CD4-positive, alpha-beta T cell treated with Interleukin-12 subunit alpha and Interleukin-12 subunit beta, for 1 hour (primary cell): ENCODE results near the gene CFL2.
"Not testable (repeated sequence)": the region's sequence is repeated elsewhere in the genome, so short reads cannot be mapped to it uniquely, and the experiment has no call there.

Experiments
- DNase-seq: peaks from one replicate; pipeline ENCODE4 v3.0.0-alpha.2; 2020

The CFL2 gene

GRCh38 chr14:34711169-34711568, 3.2 kb downstream of the CFL2 start:
- DNase-seq: no peak

GRCh38 chr14:34710744-34711143, 3.6 kb downstream of the CFL2 start:
- no peak for DNase-seq

GRCh38 chr14:34710006-34710405, 4.4 kb downstream of the CFL2 start:
- no peak for DNase-seq

- DNase-seq: no peak
Observed at GRCh38 chr14:34707722-34708121, 6.7 kb downstream of the CFL2 start.

GRCh38 chr14:34701808-34702207, 12.6 kb downstream of the CFL2 start:
- DNase-seq: no peak

- no peak for DNase-seq
Observed at GRCh38 chr14:34700622-34701130, 13.7 kb downstream of the CFL2 start.

GRCh38 chr14:34699873-34700621, 14.3 kb downstream of the CFL2 start:
- DNase-seq: no peak

GRCh38 chr14:34694216-34694615, 20.2 kb downstream of the CFL2 start:
- not testable (repeated sequence) for DNase-seq

GRCh38 chr14:34693228-34693939, 21.0 kb downstream of the CFL2 start:
- DNase-seq: no peak

GRCh38 chr14:34692898-34693227, 21.5 kb downstream of the CFL2 start:
- DNase-seq: no peak

GRCh38 chr14:34692348-34692747, 22.0 kb downstream of the CFL2 start:
- DNase-seq: no peak

- DNase-seq: no peak
Observed at GRCh38 chr14:34691206-34691605, 23.2 kb downstream of the CFL2 start.

- DNase-seq: no peak
Observed at GRCh38 chr14:34688470-34689206, 25.8 kb downstream of the CFL2 start.

- no peak for DNase-seq
Observed at GRCh38 chr14:34685819-34686428, 28.5 kb downstream of the CFL2 start.

GRCh38 chr14:34684578-34684977, 29.8 kb downstream of the CFL2 start:
- no peak for DNase-seq

- DNase-seq: no peak
Observed at GRCh38 chr14:34682787-34683321, 31.5 kb downstream of the CFL2 start.

- DNase-seq: no peak
Observed at GRCh38 chr14:34680806-34681479, 33.5 kb downstream of the CFL2 start.

- DNase-seq: no peak
Observed at GRCh38 chr14:34678735-34679134, 35.7 kb downstream of the CFL2 start.

- no peak for DNase-seq
Observed at GRCh38 chr14:34678306-34678705, 36.1 kb downstream of the CFL2 start.

GRCh38 chr14:34676516-34677211, 37.7 kb downstream of the CFL2 start:
- no peak for DNase-seq

- DNase-seq: no peak
Observed at GRCh38 chr14:34673702-34674101, 40.7 kb downstream of the CFL2 start.

GRCh38 chr14:34671716-34672115, 42.7 kb downstream of the CFL2 start:
- no peak for DNase-seq
